GM12878 (cell line): Measurements from ENCODE around the gene ESRRB. TPM values are rescaled to one million over a fixed set of nuclear protein-coding genes. Genes with fewer than 3 reads are reported as not detected.

Experiments used
- CBFB ChIP-seq: IDR thresholded peaks from 2 replicates; pipeline ENCODE4 v1.6.1; 2016; ENCODE audit warnings: antibody characterized with exemption, low read depth
- CBX5 ChIP-seq: sonication (generic); IDR thresholded peaks from 2 replicates; pipeline ENCODE4 v1.6.1; 2016; ENCODE audit warnings: low read depth, moderate library complexity, mild to moderate bottlenecking, inconsistent platforms
- CHD4 ChIP-seq: fragments of 200-600 bp; sonication (generic); IDR thresholded peaks from 2 replicates; pipeline ENCODE4 v1.6.1; 2016; ENCODE audit warnings: mild to moderate bottlenecking
- DPF2 ChIP-seq: fragments of 450-650 bp; IDR thresholded peaks from 2 replicates; pipeline ENCODE4 v1.6.1; 2017; ENCODE audit warnings: mild to moderate bottlenecking
- EGR1 ChIP-seq, 2 experiments: IDR thresholded peaks; 1 replicate in 1 of 2; 2 replicates in 1 of 2; pipeline ENCODE4 v1.6.1; 2011 to 2012; ENCODE audit warnings: low read depth in 2 of 2, low read length in 2 of 2, borderline replicate concordance in 1 of 2, mild to moderate bottlenecking in 1 of 2, moderate library complexity in 1 of 2
- GATAD2B ChIP-seq: fragments of 450-650 bp; conservative IDR thresholded peaks from 2 replicates; pipeline ENCODE4 v1.6.1; 2017; ENCODE audit warnings: low read depth, mild to moderate bottlenecking, moderate library complexity
- KAT2A ChIP-seq: conservative IDR thresholded peaks from 2 replicates; pipeline ENCODE4 v1.6.1; 2011; ENCODE audit warnings: low read depth, low read length; ENCODE audit not compliant: control insufficient read depth
- NR2F1 ChIP-seq: fragments of 450-650 bp; conservative IDR thresholded peaks from 2 replicates; pipeline ENCODE4 v1.6.1; 2017; ENCODE audit warnings: mild to moderate bottlenecking
- PAX5 ChIP-seq: IDR thresholded peaks from 2 replicates; pipeline ENCODE4 v1.6.1; 2011; ENCODE audit warnings: low read depth, low read length, borderline replicate concordance
- POLR2AphosphoS5 ChIP-seq: IDR thresholded peaks from 2 replicates; pipeline ENCODE4 v1.6.1; 2011; ENCODE audit warnings: mild to moderate bottlenecking, low read length, inconsistent platforms
- RAD21 ChIP-seq: IDR thresholded peaks from 2 replicates; pipeline ENCODE4 v1.6.1; 2011; ENCODE audit warnings: mild to moderate bottlenecking, low read depth, low read length, moderate library complexity; ENCODE audit not compliant: insufficient read depth
- SIN3A ChIP-seq: IDR thresholded peaks from 2 replicates; pipeline ENCODE4 v1.6.1; 2012; ENCODE audit warnings: low read depth, low read length, improper control_type of control experiment
- SMC3 ChIP-seq: IDR thresholded peaks from 2 replicates; pipeline ENCODE4 v1.6.1; 2011; ENCODE audit warnings: low read length, improper control_type of control experiment, borderline replicate concordance
- ZNF24 ChIP-seq: fragments of 450-650 bp; IDR thresholded peaks from 2 replicates; pipeline ENCODE4 v1.6.1; 2017; ENCODE audit warnings: antibody characterized with exemption, mild to moderate bottlenecking
- polyA plus RNA-seq, 11 experiments: library from polyadenylated mRNA; depleted of rRNA in 4 of 11; unstranded in 6 of 11; stranded (reverse) in 5 of 11; fragments of >200 nt; fragmentation: Nextera tagmentation in 4 of 11; fragmentation: Illumina TruSeq in 1 of 11; extraction: Ambion mirVana in 4 of 11; extraction: Trizol in 1 of 11; gene quantifications; 1 replicate in 1 of 11; 2 replicates in 10 of 11; pipeline versions ENCODE4 v1.2.1 to v1.2.3, GENCODE V29; 2011 to 2016; ENCODE audit warnings: inconsistent platforms in 2 of 11, missing spikeins in 2 of 11, low read depth in 1 of 11
- total RNA-seq, 4 experiments: library from RNA; depleted of rRNA in 3 of 4; stranded (reverse); fragments of >200 nt in 3 of 4; fragmentation: Illumina TruSeq in 1 of 4; extraction: Trizol in 1 of 4; gene quantifications; 2 replicates each; pipeline versions ENCODE4 v1.2.1 to v1.2.3, GENCODE V29; 2013 to 2021
- TF ChIP-seq, protein P1 (sequence below): fragments of 450-650 bp; IDR thresholded peaks from 2 replicates; pipeline ENCODE4 v1.6.1; 2018; ENCODE audit warnings: borderline replicate concordance, mild to moderate bottlenecking; ENCODE audit not compliant: partially characterized antibody
- TF ChIP-seq, protein P2 (sequence below): fragments of 450-650 bp; IDR thresholded peaks from 2 replicates; pipeline ENCODE4 v1.6.1; 2018; ENCODE audit warnings: mild to moderate bottlenecking, low read depth, moderate library complexity; ENCODE audit not compliant: partially characterized antibody
- TF ChIP-seq, protein P3 (sequence below): fragments of 450-650 bp; IDR thresholded peaks from 2 replicates; pipeline ENCODE4 v1.6.1; 2017; ENCODE audit warnings: mild to moderate bottlenecking, moderate library complexity

ESRRB gene
- total and polyA plus RNA-seq, 10 of the 15 experiments (the other 5 are each of a cell fraction or from before 2014, with no cell fraction given): 0.03 to 0.73 (median 0.11) TPM; not detected in 6

DNA sequence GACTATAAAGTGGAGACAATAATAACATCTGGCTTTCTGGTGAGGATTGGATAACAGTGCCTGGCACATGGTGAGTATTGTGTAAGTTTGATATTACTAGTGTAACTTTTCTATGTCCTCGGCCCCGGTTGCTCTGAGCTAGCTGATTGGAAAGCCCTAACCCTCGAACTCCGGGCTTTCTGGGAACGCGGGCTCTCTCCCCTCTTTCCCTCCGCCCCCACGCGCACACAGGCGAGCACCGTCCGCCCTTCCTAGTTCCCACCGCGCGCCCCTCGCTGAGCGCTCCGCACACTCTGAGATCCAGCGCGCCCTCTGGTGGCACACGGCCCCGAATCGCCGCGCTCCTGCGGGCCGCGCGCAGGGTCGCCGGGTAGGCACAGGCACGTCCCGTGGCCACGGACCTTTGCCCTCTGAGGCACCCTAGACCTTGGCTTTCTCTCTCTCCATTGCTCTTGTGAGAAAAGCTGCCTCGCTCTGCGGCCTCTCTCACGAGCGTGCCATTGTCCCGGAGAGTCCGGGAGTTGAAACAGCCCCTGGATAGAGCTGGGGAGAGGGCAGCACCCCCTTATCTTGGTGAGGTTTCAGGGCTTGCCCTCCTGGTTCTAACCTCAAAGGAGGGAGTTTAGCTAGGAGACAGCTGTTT, 23.2 kb upstream of the ESRRB start (continued):
- TF ChIP-seq, protein P1, sequence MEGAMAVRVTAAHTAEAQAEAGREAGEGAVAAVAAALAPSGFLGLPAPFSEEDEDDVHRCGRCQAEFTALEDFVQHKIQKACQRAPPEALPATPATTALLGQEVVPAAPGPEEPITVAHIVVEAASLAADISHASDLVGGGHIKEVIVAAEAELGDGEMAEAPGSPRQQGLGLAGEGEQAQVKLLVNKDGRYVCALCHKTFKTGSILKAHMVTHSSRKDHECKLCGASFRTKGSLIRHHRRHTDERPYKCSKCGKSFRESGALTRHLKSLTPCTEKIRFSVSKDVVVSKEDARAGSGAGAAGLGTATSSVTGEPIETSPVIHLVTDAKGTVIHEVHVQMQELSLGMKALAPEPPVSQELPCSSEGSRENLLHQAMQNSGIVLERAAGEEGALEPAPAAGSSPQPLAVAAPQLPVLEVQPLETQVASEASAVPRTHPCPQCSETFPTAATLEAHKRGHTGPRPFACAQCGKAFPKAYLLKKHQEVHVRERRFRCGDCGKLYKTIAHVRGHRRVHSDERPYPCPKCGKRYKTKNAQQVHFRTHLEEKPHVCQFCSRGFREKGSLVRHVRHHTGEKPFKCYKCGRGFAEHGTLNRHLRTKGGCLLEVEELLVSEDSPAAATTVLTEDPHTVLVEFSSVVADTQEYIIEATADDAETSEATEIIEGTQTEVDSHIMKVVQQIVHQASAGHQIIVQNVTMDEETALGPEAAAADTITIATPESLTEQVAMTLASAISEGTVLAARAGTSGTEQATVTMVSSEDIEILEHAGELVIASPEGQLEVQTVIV: no peak
- TF ChIP-seq EGR1 (IDR thresholded peaks at IDR 0.05; ENCODE audit: borderline replicate concordance in 1 of 2, low read depth in 2 of 2, low read length in 2 of 2) (no peak), RAD21 (peak; percentile 93), GATAD2B (peak; percentile 41; the same call in 1 of the 2 replicates), SMC3 (peak; percentile 91), NR2F1 (peak; percentile 80), PAX5 (0 out of 2 replicates have a peak, but pooled peaks have one; percentile 16), KAT2A (no peak), CBFB (no peak), CHD4 (no peak), CBX5 (no peak), SIN3A (no peak), POLR2AphosphoS5 (no peak), ZNF24 (no peak), DPF2 (no peak)
- TF ChIP-seq, protein P2, sequence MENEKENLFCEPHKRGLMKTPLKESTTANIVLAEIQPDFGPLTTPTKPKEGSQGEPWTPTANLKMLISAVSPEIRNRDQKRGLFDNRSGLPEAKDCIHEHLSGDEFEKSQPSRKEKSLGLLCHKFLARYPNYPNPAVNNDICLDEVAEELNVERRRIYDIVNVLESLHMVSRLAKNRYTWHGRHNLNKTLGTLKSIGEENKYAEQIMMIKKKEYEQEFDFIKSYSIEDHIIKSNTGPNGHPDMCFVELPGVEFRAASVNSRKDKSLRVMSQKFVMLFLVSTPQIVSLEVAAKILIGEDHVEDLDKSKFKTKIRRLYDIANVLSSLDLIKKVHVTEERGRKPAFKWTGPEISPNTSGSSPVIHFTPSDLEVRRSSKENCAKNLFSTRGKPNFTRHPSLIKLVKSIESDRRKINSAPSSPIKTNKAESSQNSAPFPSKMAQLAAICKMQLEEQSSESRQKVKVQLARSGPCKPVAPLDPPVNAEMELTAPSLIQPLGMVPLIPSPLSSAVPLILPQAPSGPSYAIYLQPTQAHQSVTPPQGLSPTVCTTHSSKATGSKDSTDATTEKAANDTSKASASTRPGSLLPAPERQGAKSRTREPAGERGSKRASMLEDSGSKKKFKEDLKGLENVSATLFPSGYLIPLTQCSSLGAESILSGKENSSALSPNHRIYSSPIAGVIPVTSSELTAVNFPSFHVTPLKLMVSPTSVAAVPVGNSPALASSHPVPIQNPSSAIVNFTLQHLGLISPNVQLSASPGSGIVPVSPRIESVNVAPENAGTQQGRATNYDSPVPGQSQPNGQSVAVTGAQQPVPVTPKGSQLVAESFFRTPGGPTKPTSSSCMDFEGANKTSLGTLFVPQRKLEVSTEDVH: no peak
- TF ChIP-seq, protein P3, sequence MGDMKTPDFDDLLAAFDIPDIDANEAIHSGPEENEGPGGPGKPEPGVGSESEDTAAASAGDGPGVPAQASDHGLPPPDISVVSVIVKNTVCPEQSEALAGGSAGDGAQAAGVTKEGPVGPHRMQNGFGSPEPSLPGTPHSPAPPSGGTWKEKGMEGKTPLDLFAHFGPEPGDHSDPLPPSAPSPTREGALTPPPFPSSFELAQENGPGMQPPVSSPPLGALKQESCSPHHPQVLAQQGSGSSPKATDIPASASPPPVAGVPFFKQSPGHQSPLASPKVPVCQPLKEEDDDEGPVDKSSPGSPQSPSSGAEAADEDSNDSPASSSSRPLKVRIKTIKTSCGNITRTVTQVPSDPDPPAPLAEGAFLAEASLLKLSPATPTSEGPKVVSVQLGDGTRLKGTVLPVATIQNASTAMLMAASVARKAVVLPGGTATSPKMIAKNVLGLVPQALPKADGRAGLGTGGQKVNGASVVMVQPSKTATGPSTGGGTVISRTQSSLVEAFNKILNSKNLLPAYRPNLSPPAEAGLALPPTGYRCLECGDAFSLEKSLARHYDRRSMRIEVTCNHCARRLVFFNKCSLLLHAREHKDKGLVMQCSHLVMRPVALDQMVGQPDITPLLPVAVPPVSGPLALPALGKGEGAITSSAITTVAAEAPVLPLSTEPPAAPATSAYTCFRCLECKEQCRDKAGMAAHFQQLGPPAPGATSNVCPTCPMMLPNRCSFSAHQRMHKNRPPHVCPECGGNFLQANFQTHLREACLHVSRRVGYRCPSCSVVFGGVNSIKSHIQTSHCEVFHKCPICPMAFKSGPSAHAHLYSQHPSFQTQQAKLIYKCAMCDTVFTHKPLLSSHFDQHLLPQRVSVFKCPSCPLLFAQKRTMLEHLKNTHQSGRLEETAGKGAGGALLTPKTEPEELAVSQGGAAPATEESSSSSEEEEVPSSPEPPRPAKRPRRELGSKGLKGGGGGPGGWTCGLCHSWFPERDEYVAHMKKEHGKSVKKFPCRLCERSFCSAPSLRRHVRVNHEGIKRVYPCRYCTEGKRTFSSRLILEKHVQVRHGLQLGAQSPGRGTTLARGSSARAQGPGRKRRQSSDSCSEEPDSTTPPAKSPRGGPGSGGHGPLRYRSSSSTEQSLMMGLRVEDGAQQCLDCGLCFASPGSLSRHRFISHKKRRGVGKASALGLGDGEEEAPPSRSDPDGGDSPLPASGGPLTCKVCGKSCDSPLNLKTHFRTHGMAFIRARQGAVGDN: peak; percentile 58; the same call in 1 of the 2 replicates
